H9 (cell line): ENCODE data around the gene NCDN. TPM values are rescaled to one million over a fixed set of nuclear protein-coding genes. Genes with fewer than 3 reads are reported as not detected.

ENCODE experiments used
- DNase-seq: peaks from one replicate; pipeline ENCODE4 v3.0.0-alpha.2; 2017
- H2AFZ ChIP-seq: one replicate; pipeline ENCODE4 v1.6.1; 2013; ENCODE audit warnings: mild to moderate bottlenecking, low read length, control low read depth, moderate library complexity
- H2AK5ac ChIP-seq: 2 replicates; pipeline ENCODE4 v1.6.1; 2013; ENCODE audit warnings: low read length, control low read depth, mixed read lengths; ENCODE audit not compliant: insufficient read length
- H2BK120ac ChIP-seq: one replicate; pipeline ENCODE4 v1.6.1; 2013; ENCODE audit warnings: low read depth, mild to moderate bottlenecking, low read length, control low read depth, inconsistent platforms; ENCODE audit not compliant: poor library complexity, severe bottlenecking
- H2BK12ac ChIP-seq: 2 replicates; pipeline ENCODE4 v1.6.1; 2013; ENCODE audit warnings: low read length, control low read depth, mixed read lengths, low read depth; ENCODE audit not compliant: insufficient read length
- H2BK15ac ChIP-seq: 2 replicates; pipeline ENCODE4 v1.6.1; 2013; ENCODE audit warnings: low read depth, low read length, control low read depth
- H2BK20ac ChIP-seq: one replicate; pipeline ENCODE4 v1.6.1; 2013; ENCODE audit warnings: low read depth, mild to moderate bottlenecking, low read length, control low read depth, inconsistent platforms; ENCODE audit not compliant: poor library complexity, severe bottlenecking
- H2BK5ac ChIP-seq: 2 replicates; pipeline ENCODE4 v1.6.1; 2013; ENCODE audit warnings: low read length, control low read depth, mixed read lengths; ENCODE audit not compliant: insufficient read length
- H3K14ac ChIP-seq: 2 replicates; pipeline ENCODE4 v1.6.1; 2013; ENCODE audit warnings: low read length, control low read depth; ENCODE audit not compliant: insufficient read depth
- H3K18ac ChIP-seq: 2 replicates; pipeline ENCODE4 v1.6.1; 2013; ENCODE audit warnings: low read depth, mild to moderate bottlenecking, mixed read lengths, low read length, control low read depth; ENCODE audit not compliant: insufficient read length
- H3K23ac ChIP-seq: 2 replicates; pipeline ENCODE4 v1.6.1; 2013; ENCODE audit warnings: low read length, control low read depth, mixed read lengths, low read depth; ENCODE audit not compliant: insufficient read length
- H3K23me2 ChIP-seq: 2 replicates; pipeline ENCODE4 v1.6.1; 2013; ENCODE audit warnings: low read depth, mild to moderate bottlenecking, mixed read lengths, low read length, control low read depth; ENCODE audit not compliant: insufficient read length, poor library complexity, severe bottlenecking
- H3K27ac ChIP-seq: 2 replicates; pipeline ENCODE4 v1.5.1; 2013; ENCODE audit warnings: low read length, control low read depth, mixed read lengths, low read depth; ENCODE audit not compliant: insufficient read length
- H3K27me3 ChIP-seq: 2 replicates; pipeline ENCODE4 v1.6.1; 2013; ENCODE audit warnings: low read length, control low read depth, inconsistent platforms; ENCODE audit not compliant: insufficient read depth
- H3K4ac ChIP-seq: 2 replicates; pipeline ENCODE4 v1.6.1; 2013; ENCODE audit warnings: low read depth, mild to moderate bottlenecking, control low read depth, inconsistent platforms, low read length, moderate library complexity
- H3K4me1 ChIP-seq: 2 replicates; pipeline ENCODE4 v1.6.1; 2013; ENCODE audit warnings: low read length, control low read depth, inconsistent platforms; ENCODE audit not compliant: insufficient read depth
- H3K4me2 ChIP-seq: 2 replicates; pipeline ENCODE4 v1.6.1; 2013; ENCODE audit warnings: low read length, control low read depth, mixed read lengths; ENCODE audit not compliant: insufficient read length, insufficient read depth
- H3K56ac ChIP-seq: 2 replicates; pipeline ENCODE4 v1.6.1; 2013; ENCODE audit warnings: low read depth, mild to moderate bottlenecking, mixed read lengths, low read length, control low read depth; ENCODE audit not compliant: insufficient read length
- H3K79me1 ChIP-seq: 2 replicates; pipeline ENCODE4 v1.6.1; 2013; ENCODE audit warnings: low read depth, mild to moderate bottlenecking, moderate library complexity, low read length, control low read depth, inconsistent platforms; ENCODE audit not compliant: insufficient read depth, poor library complexity, severe bottlenecking
- H3K79me2 ChIP-seq: 2 replicates; pipeline ENCODE4 v1.6.1; 2013; ENCODE audit warnings: low read length, control low read depth, inconsistent platforms; ENCODE audit not compliant: insufficient read depth
- H3K9ac ChIP-seq: 2 replicates; pipeline ENCODE4 v1.6.1; 2013; ENCODE audit warnings: low read length, control low read depth, mixed read lengths; ENCODE audit not compliant: insufficient read length; ENCODE audit errors: extremely low read depth
- H3K9me3 ChIP-seq: one replicate; pipeline ENCODE4 v1.6.1; 2013; ENCODE audit warnings: low read depth, low read length, inconsistent platforms; ENCODE audit not compliant: control insufficient read depth
- H3T11ph ChIP-seq: one replicate; pipeline ENCODE4 v1.6.1; 2013; ENCODE audit warnings: mild to moderate bottlenecking, low read length, control low read depth, inconsistent platforms
- H4K20me1 ChIP-seq: one replicate; pipeline ENCODE4 v1.6.1; 2013; ENCODE audit not compliant: control insufficient read depth, insufficient read length, insufficient read depth
- H4K5ac ChIP-seq: 2 replicates; pipeline ENCODE4 v1.6.1; 2013; ENCODE audit warnings: low read depth, mild to moderate bottlenecking, mixed read lengths, low read length, control low read depth; ENCODE audit not compliant: insufficient read length
- H4K8ac ChIP-seq: replicated peaks from 2 replicates; pipeline ENCODE4 v1.6.1; 2013; ENCODE audit warnings: low read length, control low read depth, mixed read lengths, low read depth; ENCODE audit not compliant: insufficient read length
- H4K91ac ChIP-seq: 2 replicates; pipeline ENCODE4 v1.6.1; 2013; ENCODE audit warnings: low read depth, mild to moderate bottlenecking, moderate library complexity, mixed read lengths, low read length, control low read depth; ENCODE audit not compliant: insufficient read length
- H3K27ac Mint-ChIP-seq, 3 experiments: 2 replicates in 2 of 3; 3 replicates in 1 of 3; pipeline ENCODE4 v1.8.0; 2020 to 2021; ENCODE audit warnings: mixed read lengths in 3 of 3, mild to moderate bottlenecking in 1 of 3, moderate library complexity in 1 of 3
- H3K27me3 Mint-ChIP-seq: 2 replicates; pipeline ENCODE4 v1.8.0; 2021; ENCODE audit warnings: low read depth, mild to moderate bottlenecking, moderate library complexity, mixed read lengths
- H3K36me3 Mint-ChIP-seq, 3 experiments: 2 replicates in 2 of 3; 3 replicates in 1 of 3; pipeline ENCODE4 v1.8.0; 2020 to 2021; ENCODE audit warnings: low read depth in 3 of 3, mixed read lengths in 3 of 3; ENCODE audit not compliant: insufficient read depth in 1 of 3
- H3K4me1 Mint-ChIP-seq, 2 experiments: 2 replicates each; pipeline ENCODE4 v1.8.0; 2020; ENCODE audit warnings: mixed read lengths in 2 of 2
- H3K4me3 Mint-ChIP-seq, 2 experiments: 2 replicates in 1 of 2; 3 replicates in 1 of 2; pipeline ENCODE4 v1.8.0; 2020 to 2021; ENCODE audit warnings: mild to moderate bottlenecking in 2 of 2, mixed read lengths in 2 of 2, moderate library complexity in 1 of 2
- H3K9me3 Mint-ChIP-seq, 2 experiments: 2 replicates in 1 of 2; 3 replicates in 1 of 2; pipeline ENCODE4 v1.8.0; 2020; ENCODE audit warnings: mild to moderate bottlenecking in 2 of 2, mixed read lengths in 2 of 2, moderate library complexity in 1 of 2
- WGBS: extraction: QIAGEN DNeasy Blood & Tissue Kit; methylation state at CpG from one replicate; pipeline ENCODE4 v1.1.7; 2013; ENCODE audit warnings: missing lambda C conversion rate, low lambda C conversion rate, mixed read lengths; ENCODE audit not compliant: insufficient read length; ENCODE audit errors: extremely low coverage; 5-methylcytosine and 5-hydroxymethylcytosine counted together
- total RNA-seq: library from RNA; stranded (reverse); gene quantifications from 2 replicates; pipeline ENCODE4 v1.2.1, GENCODE V29; 2021
- TF ChIP-seq, protein P1 (sequence below): fragments of 200-600 bp; sonication (generic); conservative IDR thresholded peaks from 3 replicates; pipeline ENCODE4 v1.8.0; 2021; ENCODE audit warnings: antibody characterized with exemption, mild to moderate bottlenecking

The NCDN gene
- total RNA-seq, 1 experiment from 2014 or later: 44.2 TPM

DNA sequence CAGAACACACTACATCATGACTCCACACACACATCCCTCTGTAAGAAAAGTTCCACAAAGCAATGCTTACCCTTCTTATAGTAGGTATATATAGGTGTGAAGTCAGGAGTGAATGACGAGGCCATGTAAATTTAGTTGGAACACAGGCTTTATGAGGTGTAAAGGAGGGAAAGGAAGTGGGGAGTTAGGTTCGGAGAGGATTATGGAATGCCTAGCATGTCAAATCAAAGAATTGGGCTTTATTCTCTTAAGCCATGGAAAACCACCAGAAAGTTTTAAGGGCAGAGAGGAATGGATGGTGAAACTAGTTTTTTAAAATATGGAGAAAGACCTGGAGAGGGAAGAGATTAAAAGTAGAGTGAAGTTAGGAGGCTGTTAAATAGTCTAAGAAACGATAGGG is 41.8 kb downstream of the NCDN start:
- Histone ChIP-seq H3T11ph (no peak overlapping the region), H3K79me1 (no peaks in the 10 kb centered on the region), H3K23me2 (no peaks in the 10 kb centered on the region), H3K79me2 (no peaks in the 10 kb centered on the region), H2BK120ac (no peak overlapping the region), H3K27me3 (no peaks in the 10 kb centered on the region), H2BK20ac (no peak overlapping the region), H3K9me3 (no peaks in the 10 kb centered on the region), H3K14ac (no peak overlapping the region), H4K20me1 (no peaks in the 10 kb centered on the region), H2BK12ac (no peak overlapping the region), H4K5ac (no peak overlapping the region), H2BK5ac (no peak overlapping the region), H3K18ac (no peak overlapping the region), H3K27ac (no peak overlapping the region), H2AFZ (no peak overlapping the region), H3K4ac (no peak overlapping the region), H2BK15ac (no peak overlapping the region), H2AK5ac (no peak overlapping the region), H3K9ac (no peak overlapping the region), H4K91ac (no peak overlapping the region), H3K23ac (no peak overlapping the region), H4K8ac (no peak overlapping the region), H3K4me1 (no peaks in the 10 kb centered on the region), H3K56ac (no peak overlapping the region), H3K4me2 (no peak overlapping the region)
- WGBS: 100% methylated on average over 3 of the region's 3 CpGs
- DNase-seq: no peak
- Mint-ChIP-seq H3K9me3 (no peaks in the 10 kb centered on the region), H3K4me3 (no peak overlapping the region), H3K27ac (no peak overlapping the region; a peak in 1 of 7 replicates), H3K4me1 (no peaks in the 10 kb centered on the region), H3K36me3 (peaks cover 15 to 37% (median 23%) of the 10 kb centered on the region in 3 experiments), H3K27me3 (no peaks in the 10 kb centered on the region)
- TF ChIP-seq, protein P1, sequence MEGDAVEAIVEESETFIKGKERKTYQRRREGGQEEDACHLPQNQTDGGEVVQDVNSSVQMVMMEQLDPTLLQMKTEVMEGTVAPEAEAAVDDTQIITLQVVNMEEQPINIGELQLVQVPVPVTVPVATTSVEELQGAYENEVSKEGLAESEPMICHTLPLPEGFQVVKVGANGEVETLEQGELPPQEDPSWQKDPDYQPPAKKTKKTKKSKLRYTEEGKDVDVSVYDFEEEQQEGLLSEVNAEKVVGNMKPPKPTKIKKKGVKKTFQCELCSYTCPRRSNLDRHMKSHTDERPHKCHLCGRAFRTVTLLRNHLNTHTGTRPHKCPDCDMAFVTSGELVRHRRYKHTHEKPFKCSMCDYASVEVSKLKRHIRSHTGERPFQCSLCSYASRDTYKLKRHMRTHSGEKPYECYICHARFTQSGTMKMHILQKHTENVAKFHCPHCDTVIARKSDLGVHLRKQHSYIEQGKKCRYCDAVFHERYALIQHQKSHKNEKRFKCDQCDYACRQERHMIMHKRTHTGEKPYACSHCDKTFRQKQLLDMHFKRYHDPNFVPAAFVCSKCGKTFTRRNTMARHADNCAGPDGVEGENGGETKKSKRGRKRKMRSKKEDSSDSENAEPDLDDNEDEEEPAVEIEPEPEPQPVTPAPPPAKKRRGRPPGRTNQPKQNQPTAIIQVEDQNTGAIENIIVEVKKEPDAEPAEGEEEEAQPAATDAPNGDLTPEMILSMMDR: no peak
